Keratinocyte (primary cell): ENCODE results near the gene DEUP1. TPM values are rescaled to one million over a fixed set of nuclear protein-coding genes. Genes with fewer than 3 reads are reported as not detected.

ENCODE experiments used
- DNase-seq: peaks from one replicate; pipeline ENCODE4 v3.0.0-alpha.2; 2011; ENCODE audit warnings: low read depth, missing footprints, low spot score
- FAIRE-seq: peaks from 2 replicates; lab custom pipeline; 2011; peaks lifted over from hg19 to GRCh38; lab: Jason Lieb, UNC
- H2AFZ ChIP-seq: 2 replicates; pipeline ENCODE4 v1.6.0; 2012; ENCODE audit warnings: low read length, control low read depth, inconsistent platforms; ENCODE audit not compliant: control insufficient read depth
- H3K27ac ChIP-seq: 2 replicates; pipeline ENCODE4 v1.5.1; 2011; ENCODE audit warnings: low read length; ENCODE audit not compliant: control insufficient read depth, insufficient read depth
- H3K27me3 ChIP-seq: 3 replicates; pipeline ENCODE4 v1.6.0; 2011; ENCODE audit warnings: low read length; ENCODE audit not compliant: control insufficient read depth, insufficient read depth; ENCODE audit errors: extremely low read depth
- H3K36me3 ChIP-seq, 2 experiments: 2 replicates in 1 of 2; 3 replicates in 1 of 2; pipeline ENCODE4 v1.5.1; 2011; ENCODE audit warnings: low read length in 2 of 2, mild to moderate bottlenecking in 1 of 2; ENCODE audit not compliant: control insufficient read depth in 2 of 2, insufficient read depth in 2 of 2; ENCODE audit errors: extremely low read depth in 1 of 2
- H3K4me1 ChIP-seq: 3 replicates; pipeline ENCODE4 v1.5.1; 2011; ENCODE audit warnings: low read length; ENCODE audit not compliant: control insufficient read depth, insufficient read depth; ENCODE audit errors: extremely low read depth
- H3K4me2 ChIP-seq: 3 replicates; pipeline ENCODE4 v1.6.0; 2011; ENCODE audit warnings: low read depth, low read length; ENCODE audit not compliant: control insufficient read depth, insufficient read depth; ENCODE audit errors: extremely low read depth
- H3K4me3 ChIP-seq, 3 experiments: fragments of 200-600 bp in 1 of 3; sonication (generic) in 1 of 3; 2 replicates in 2 of 3; 3 replicates in 1 of 3; pipeline ENCODE4 v1.5.1; 2011 to 2016; ENCODE audit warnings: low read length in 3 of 3, mild to moderate bottlenecking in 3 of 3, control low read depth in 2 of 3, inconsistent platforms in 1 of 3, low read depth in 1 of 3, mixed read lengths in 1 of 3, mixed run types in 1 of 3, moderate library complexity in 1 of 3; ENCODE audit not compliant: control insufficient read depth in 2 of 3, insufficient read depth in 2 of 3; ENCODE audit errors: extremely low read depth in 1 of 3
- H3K79me2 ChIP-seq: 2 replicates; pipeline ENCODE4 v1.6.0; 2012; ENCODE audit warnings: low read length; ENCODE audit not compliant: control insufficient read depth, insufficient read depth
- H3K9ac ChIP-seq: 3 replicates; pipeline ENCODE4 v1.6.0; 2011; ENCODE audit warnings: low read length; ENCODE audit not compliant: control insufficient read depth, insufficient read depth; ENCODE audit errors: extremely low read depth
- H3K9me1 ChIP-seq: 3 replicates; pipeline ENCODE4 v1.6.0; 2011; ENCODE audit warnings: low read length; ENCODE audit not compliant: control insufficient read depth, insufficient read depth; ENCODE audit errors: extremely low read depth
- H3K9me3 ChIP-seq: 2 replicates; pipeline ENCODE4 v1.5.1; 2012; ENCODE audit warnings: low read depth, low read length; ENCODE audit not compliant: control insufficient read depth
- H4K20me1 ChIP-seq: 3 replicates; pipeline ENCODE4 v1.6.0; 2011; ENCODE audit warnings: low read length; ENCODE audit not compliant: control insufficient read depth, insufficient read depth; ENCODE audit errors: extremely low read depth
- EZH2 ChIP-seq: IDR thresholded peaks from one replicate; pipeline ENCODE4 v1.6.1; 2012; ENCODE audit warnings: inconsistent platforms, mild to moderate bottlenecking, low read length, moderate library complexity
- dilution Hi-C: fragments of 300-500 bp; cut with MboI; formaldehyde crosslinking; loops from one replicate; pipeline ENCODE4 v1.7.0; 2020; ENCODE audit warnings: low sequenced_read_pairs; ENCODE audit not compliant: extremely low pct_ligation_motif_present
- polyA plus RNA-seq, 5 experiments: library from polyadenylated mRNA; depleted of rRNA in 3 of 5; stranded (reverse) in 3 of 5; stranded (forward) in 1 of 5; unstranded in 1 of 5; fragments of >200 nt; gene quantifications; 1 replicate in 1 of 5; 2 replicates in 3 of 5; 3 replicates in 1 of 5; pipeline versions ENCODE4 v1.2.1 to v1.2.3, GENCODE V29; 2011 to 2012; ENCODE audit warnings: missing spikeins in 2 of 5, low read depth in 1 of 5, low replicate concordance in 1 of 5
- TF ChIP-seq, protein P1 (sequence below), 3 experiments: IDR thresholded peaks in 1 of 3; conservative IDR thresholded peaks in 1 of 3; optimal IDR thresholded peaks in 1 of 3; 2 replicates in 2 of 3; 3 replicates in 1 of 3; pipeline versions ENCODE3 to v1.5.1; 2011; ENCODE audit warnings: low read length in 3 of 3, mild to moderate bottlenecking in 3 of 3, moderate library complexity in 2 of 3, control low read depth in 1 of 3, inconsistent platforms in 1 of 3; ENCODE audit not compliant: insufficient read depth in 2 of 3; ENCODE audit errors: extremely low read depth in 1 of 3

Gene DEUP1
- polyA plus RNA-seq, 1 donor (not counting 4 experiments of a cell fraction or from before 2014, with no cell fraction given): 0.12 TPM

DNA sequence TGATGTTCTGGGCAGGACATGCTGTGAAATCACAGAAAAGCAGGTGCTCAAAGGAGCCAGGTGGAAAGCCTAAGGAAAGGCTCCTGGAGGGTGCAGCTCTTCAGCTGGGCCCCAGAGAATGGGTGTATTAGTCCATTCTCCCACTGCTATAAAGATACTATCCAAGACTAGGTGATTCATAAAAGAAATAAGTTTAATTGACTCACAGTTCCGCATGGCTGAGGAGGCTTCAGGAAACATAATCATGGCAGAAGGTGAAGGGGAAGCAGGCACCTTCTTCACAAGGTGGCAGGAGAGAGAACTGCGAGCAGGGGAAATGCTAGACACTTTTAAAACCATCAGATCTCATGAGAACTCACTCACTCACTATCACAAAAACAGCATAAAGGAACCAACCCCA lies 43.1 kb upstream of the DEUP1 start:
- H3K4me3 ChIP-seq: no peak overlapping the region

DNA sequence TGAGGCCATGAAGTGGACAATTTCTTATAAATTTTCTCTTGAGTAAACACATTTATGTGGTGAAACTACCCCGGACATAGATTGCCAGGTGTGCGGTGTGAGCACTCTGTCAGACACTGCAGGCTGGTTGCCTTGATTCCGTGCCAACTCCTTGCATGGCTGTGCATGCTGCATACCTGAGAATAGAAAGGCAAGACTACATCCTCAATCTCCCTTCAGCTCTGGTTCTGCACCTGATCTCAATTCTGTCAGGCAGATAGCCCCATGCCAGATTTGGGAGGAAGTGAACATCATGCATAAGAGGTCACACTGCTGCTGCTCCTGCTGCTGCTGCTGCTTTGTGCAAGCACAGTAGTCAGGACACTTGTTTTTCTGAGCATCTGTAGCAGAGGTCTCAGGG lies 42.5 kb upstream of the DEUP1 start:
- DNase-seq: no peak
- dilution Hi-C loops: no loop called here

More for the DNA sequence above, 43.1 kb upstream of the DEUP1 start:
- dilution Hi-C loops: no loop called here
- H3K9me1 ChIP-seq: no peaks in the 10 kb centered on the region
- H3K9me3 ChIP-seq: no peaks in the 10 kb centered on the region
- no peak for DNase-seq
- FAIRE-seq: no peak
- H2AFZ ChIP-seq: no peak overlapping the region
- H3K9ac ChIP-seq: no peak overlapping the region
- no peaks in the 10 kb centered on the region for H4K20me1 ChIP-seq
- H3K27ac ChIP-seq: no peak overlapping the region
- H3K4me1 ChIP-seq: no peaks in the 10 kb centered on the region
- H3K79me2 ChIP-seq: no peaks in the 10 kb centered on the region
- no peaks in the 10 kb centered on the region for H3K27me3 ChIP-seq
- H3K4me2 ChIP-seq: no peak overlapping the region
- H3K36me3 ChIP-seq: no peaks in the 10 kb centered on the region
- TF ChIP-seq, protein P1, sequence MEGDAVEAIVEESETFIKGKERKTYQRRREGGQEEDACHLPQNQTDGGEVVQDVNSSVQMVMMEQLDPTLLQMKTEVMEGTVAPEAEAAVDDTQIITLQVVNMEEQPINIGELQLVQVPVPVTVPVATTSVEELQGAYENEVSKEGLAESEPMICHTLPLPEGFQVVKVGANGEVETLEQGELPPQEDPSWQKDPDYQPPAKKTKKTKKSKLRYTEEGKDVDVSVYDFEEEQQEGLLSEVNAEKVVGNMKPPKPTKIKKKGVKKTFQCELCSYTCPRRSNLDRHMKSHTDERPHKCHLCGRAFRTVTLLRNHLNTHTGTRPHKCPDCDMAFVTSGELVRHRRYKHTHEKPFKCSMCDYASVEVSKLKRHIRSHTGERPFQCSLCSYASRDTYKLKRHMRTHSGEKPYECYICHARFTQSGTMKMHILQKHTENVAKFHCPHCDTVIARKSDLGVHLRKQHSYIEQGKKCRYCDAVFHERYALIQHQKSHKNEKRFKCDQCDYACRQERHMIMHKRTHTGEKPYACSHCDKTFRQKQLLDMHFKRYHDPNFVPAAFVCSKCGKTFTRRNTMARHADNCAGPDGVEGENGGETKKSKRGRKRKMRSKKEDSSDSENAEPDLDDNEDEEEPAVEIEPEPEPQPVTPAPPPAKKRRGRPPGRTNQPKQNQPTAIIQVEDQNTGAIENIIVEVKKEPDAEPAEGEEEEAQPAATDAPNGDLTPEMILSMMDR (optimal IDR thresholded peaks at IDR 0.05 in 1 of 3, IDR thresholded peaks at IDR 0.05 in 1 of 3, conservative IDR thresholded peaks at IDR 0.05 in 1 of 3; ENCODE audit: extremely low read depth in 1 of 3, insufficient read depth in 2 of 3, low read length in 3 of 3): no peak
- TF ChIP-seq EZH2: no peak

More for the DNA sequence above, 42.5 kb upstream of the DEUP1 start:
- no peak for FAIRE-seq
- Histone ChIP-seq H3K36me3 (no peaks in the 10 kb centered on the region), H3K27me3 (no peaks in the 10 kb centered on the region), H3K9ac (no peak overlapping the region), H3K79me2 (no peaks in the 10 kb centered on the region), H2AFZ (no peak overlapping the region), H3K9me3 (no peaks in the 10 kb centered on the region), H3K4me1 (no peaks in the 10 kb centered on the region), H3K4me3 (no peak overlapping the region), H3K4me2 (no peak overlapping the region), H3K9me1 (no peaks in the 10 kb centered on the region), H4K20me1 (no peaks in the 10 kb centered on the region), H3K27ac (no peak overlapping the region)
- TF ChIP-seq, protein P1 (optimal IDR thresholded peaks at IDR 0.05 in 1 of 3, IDR thresholded peaks at IDR 0.05 in 1 of 3, conservative IDR thresholded peaks at IDR 0.05 in 1 of 3; ENCODE audit: extremely low read depth in 1 of 3, insufficient read depth in 2 of 3, low read length in 3 of 3): no peak
- TF ChIP-seq EZH2: no peak
